NCI-H510A treated with DMSO at 0.1 percent for 48 hours (cell line): ENCODE measurements around the gene TESK1.

Experiments
- DNase-seq: peaks from one replicate; lab custom pipeline; 2025; lab: John Stamatoyannopoulos, UW

Gene TESK1

DNA sequence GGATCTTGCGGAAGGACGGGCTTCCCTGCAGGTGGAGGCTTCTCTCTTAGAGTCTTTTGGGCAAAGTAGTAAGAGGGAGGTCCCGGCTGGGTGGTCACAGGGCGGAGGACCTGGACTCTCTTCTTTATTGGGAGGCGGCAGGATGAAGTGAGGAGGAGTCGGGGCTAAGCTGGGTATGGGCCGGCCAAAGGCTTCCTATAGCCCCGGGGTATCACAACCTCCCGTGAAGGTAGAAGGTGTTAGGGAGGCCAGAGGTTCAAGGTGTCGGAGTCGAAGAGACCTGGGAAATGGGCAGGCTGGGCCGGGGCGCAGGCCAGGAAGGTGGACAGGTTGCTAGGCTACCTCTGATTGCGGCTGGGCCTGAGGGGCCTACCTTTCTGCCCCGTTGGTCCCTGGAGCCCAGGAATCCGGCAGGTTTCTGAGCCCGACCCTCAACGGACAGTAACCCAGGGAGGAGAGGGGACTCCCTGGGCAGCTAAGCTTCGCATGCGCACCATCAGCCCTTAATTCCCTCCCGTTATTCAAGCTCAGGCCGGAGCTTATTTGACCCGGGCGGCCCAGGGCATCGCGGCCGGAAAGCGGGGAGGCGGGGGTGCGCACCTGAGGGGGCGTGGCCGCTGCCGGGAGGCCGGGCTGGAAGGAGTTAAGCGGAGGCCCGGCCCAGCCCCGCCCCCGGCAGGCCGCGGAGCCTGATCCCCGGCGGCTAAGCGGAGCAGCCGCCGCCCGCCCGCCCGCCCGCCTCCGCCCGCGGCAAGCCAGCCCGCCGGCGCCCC, at the start of gene TESK1:
Gene TESK1 (plus strand): TSS at position 685 of the 773 bp plus-strand sequence. CDS start 358 bp downstream, outside the sequence.
- peak; percentile 65 for DNase-seq

DNA sequence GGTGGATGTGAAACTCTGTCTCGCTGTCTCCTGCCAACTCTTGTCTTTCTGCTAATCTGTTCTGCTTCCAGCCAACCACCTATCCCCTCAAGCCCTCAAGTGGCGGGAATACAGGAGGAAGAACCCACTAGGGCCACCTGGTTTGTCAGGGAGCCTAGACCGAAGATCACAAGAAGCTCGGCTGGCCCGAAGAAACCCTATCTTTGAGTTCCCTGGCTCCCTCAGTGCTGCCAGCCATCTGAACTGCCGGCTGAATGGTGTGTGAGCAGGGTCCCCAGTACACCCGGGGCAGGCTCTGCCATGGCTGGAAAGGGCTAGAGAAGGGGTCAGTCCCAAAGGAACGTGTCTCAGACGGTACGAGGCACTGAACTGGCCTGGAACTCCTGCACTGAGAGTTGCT, 49.2 kb upstream of the TESK1 start:
- DNase-seq = no peak

- DNase-seq = no peak
Observed at GRCh38 chr9:35556776-35557175, 48.3 kb upstream of the TESK1 start.

DNA sequence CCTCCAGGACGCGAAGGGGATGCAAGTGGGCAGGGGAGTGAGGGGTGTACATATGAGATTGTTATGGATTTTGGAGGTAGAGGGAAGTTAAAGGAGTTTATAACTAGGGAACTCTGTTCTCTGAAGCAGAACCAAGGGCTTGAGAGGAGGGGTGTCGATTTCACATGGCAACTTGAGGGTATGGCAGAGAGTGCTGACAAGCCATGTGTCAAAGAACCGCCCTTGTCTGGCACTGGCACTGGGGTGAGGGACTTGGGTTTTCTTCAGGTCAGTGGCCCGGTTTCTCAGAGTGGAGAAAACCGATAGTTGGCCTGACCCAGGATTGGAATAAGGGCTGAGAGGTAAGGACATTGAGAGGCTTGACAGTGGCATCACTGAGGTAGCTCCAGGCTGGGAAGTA, 47.7 kb upstream of the TESK1 start:
- DNase-seq = no peak

DNA sequence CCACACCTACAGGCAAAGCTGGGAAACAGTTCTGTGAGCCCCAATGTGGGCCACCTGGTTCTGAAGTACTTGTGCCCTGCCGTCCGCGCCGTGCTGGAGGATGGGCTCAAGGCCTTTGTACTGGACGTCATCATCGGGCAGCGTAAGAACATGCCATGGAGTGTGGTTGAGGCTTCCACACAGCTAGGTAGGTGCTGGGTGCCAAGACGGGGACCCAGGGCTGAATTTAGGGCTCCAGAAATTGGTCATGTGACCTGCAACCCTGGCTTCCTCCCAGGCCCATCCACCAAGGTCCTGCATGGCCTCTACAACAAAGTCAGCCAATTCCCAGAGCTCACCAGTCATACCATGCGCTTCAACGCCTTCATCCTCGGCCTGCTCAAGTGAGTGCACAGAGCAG, 46.9 kb upstream of the TESK1 start:
- DNase-seq = no peak

DNA sequence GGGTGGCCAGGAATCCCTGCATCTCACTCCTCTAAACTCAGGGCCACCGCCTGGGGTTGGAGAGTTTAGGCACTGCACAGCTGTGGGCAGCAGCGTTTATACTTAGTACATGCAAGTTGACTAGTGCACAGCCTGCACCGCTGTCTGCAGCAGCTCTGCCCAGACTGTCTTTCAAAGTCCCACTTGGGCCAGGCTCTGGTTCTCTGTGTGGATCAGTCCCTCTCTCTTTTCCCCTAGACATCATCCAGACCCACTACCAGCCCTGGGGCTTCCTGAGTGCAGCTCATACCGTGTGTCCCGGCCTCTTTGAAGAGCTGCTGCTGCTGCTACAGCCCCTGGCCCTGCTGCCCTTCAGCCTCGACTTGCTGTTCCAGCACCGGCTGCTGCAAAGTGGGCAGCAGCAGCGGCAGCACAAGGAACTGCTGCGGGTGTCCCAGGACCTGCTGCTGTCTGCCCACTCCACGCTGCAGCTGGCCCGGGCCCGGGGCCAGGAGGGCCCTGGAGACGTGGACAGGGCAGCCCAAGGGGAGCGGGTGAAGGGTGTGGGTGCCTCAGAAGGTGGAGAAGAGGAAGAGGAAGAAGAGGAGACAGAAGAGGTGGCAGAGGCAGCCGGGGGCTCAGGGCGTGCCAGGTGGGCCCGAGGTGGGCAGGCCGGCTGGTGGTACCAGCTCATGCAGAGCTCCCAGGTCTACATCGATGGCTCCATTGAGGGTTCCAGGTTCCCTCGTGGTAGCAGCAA, 45.1 kb upstream of the TESK1 start:
- DNase-seq = no peak

DNA sequence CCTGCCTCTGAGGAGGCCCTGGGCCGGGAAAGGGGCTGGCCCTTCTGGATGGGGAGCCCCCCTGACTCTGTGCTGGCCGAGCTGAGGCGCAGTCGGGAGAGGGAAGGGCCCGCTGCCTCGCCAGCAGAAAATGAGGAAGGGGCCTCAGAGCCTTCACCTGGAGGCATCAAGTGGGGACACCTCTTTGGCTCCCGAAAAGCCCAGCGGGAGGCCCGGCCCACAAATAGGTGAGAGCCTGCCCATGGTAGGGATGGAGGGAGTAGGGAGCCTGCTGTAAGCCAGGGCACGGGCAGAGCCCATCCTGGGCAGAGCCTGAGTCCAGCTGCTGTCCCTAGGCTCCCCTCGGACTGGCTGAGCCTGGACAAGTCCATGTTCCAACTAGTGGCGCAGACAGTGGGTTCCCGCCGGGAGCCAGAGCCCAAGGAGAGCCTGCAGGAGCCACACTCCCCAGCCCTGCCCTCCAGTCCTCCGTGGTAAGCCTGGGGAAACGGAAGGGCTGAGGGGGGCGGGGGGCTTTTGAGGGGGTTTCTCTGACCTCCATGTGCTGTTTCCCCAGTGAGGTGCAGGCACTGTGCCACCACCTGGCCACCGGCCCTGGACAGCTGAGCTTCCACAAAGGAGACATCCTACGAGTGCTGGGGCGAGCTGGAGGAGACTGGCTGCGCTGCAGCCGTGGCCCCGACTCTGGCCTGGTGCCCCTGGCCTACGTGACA, 44.3 kb upstream of the TESK1 start:
- DNase-seq = no peak

- DNase-seq = no peak
Observed at GRCh38 chr9:35561468-35562261, 43.4 kb upstream of the TESK1 start.

DNA sequence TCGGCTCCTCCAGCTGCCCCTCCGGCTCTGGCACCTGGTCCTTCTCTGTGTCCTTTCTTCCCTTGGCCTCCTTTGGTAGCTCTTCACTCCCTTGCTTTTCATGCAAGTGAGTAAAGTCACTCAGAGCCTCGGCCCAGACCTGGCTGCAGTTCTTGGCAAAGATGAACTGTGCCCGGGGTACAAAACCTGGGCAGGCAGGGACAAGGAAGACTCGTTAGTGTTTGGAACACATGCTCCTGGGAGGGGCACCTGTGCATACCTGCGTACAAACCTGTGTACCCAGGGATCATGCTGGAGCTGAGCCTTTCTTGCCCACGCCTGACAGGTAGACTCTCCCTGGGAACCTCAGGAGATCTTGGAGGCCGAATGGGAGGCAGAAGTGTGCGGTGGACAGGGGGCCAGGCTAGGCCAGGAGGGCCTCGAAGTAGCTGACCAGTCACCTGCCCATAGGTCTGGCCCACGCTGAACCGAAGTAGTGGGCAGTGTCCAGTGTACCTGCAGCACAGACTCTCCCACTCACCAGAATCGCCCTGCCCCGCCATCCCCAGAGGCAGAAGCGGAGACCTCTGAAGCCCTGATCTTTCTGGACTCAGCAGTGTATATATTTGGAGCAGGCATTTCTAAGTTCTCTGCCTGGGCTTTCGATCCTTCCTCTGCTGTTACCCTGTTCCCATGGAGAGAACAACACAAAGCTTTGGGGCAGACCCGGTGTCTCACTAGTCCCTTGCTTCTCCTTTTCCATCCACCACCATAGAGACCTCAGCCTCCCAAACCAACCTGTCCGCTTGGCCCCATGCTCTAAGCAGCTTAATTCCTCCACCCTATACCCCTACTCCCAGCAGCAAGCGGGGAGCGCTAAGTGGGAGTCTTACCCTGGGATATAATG, 41.9 kb upstream of the TESK1 start:
- no peak for DNase-seq

GRCh38 chr9:35563791-35564197, 41.3 kb upstream of the TESK1 start:
- DNase-seq = no peak

- no peak for DNase-seq
Observed at GRCh38 chr9:35564658-35565061, 40.4 kb upstream of the TESK1 start.

- no peak for DNase-seq
Observed at GRCh38 chr9:35566417-35566816, 38.6 kb upstream of the TESK1 start.

GRCh38 chr9:35568196-35568595, 36.9 kb upstream of the TESK1 start:
- no peak for DNase-seq

GRCh38 chr9:35569206-35569605, 35.9 kb upstream of the TESK1 start:
- DNase-seq = no peak

GRCh38 chr9:35570709-35571504, 34.2 kb upstream of the TESK1 start:
- no peak for DNase-seq

DNA sequence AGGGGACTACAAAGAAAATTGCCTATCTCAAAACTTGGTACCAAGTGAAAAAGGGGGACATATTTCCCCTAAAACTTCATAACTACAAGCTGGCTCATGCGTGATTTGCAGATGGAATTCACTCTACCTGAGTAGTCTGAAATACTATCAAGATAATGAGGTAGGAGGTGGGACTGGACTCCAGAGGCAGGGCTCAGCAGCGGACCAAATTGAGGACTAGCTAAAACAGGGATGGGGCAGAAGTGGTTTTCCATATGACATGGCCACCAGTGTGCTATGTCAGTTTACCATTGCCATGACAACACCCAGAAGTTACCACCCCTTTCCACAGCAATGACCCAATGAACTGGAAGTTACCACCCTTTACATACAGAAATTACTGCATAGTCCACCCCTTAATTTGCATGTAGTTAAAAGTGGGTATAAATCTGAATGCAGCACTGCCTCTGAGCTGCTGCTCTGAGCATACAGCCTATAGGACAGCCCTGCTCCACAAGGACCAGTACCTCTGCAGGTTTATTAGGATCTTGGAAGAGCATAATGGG, 30.4 kb upstream of the TESK1 start:
- DNase-seq = no peak

- no peak for DNase-seq
Observed at GRCh38 chr9:35575478-35575877, 29.6 kb upstream of the TESK1 start.

- DNase-seq = no peak
Observed at GRCh38 chr9:35577486-35577885, 27.6 kb upstream of the TESK1 start.

- DNase-seq = no peak
Observed at GRCh38 chr9:35579130-35579529, 25.9 kb upstream of the TESK1 start.
